Right renal pelvis (tissue), 4 donors: ENCODE data around the gene PCSK9. TPM values are rescaled to one million over a fixed set of nuclear protein-coding genes. Genes with fewer than 3 reads are reported as not detected.
A peak's percentile ranks its signal among the peaks of the same experiment; 100 is the strongest.

Source experiments
- DNase-seq, 4 donors: peaks; one replicate each; pipeline ENCODE4 v3.0.0-alpha.2; 2013; ENCODE audit warnings: low read depth in 4 of 4, low spot score in 3 of 4, missing footprints in 1 of 4
- polyA plus RNA-seq, 4 donors: library from polyadenylated mRNA; unstranded; fragments of 120-200 nt; gene quantifications; one replicate each; pipeline ENCODE4 v1.2.1, GENCODE V29; 2013; ENCODE audit not compliant: insufficient read length in 4 of 4

PCSK9 gene
- 1 to 10 TPM; 1.4 to 2.3 (median 1.7) TPM for polyA plus RNA-seq

DNA sequence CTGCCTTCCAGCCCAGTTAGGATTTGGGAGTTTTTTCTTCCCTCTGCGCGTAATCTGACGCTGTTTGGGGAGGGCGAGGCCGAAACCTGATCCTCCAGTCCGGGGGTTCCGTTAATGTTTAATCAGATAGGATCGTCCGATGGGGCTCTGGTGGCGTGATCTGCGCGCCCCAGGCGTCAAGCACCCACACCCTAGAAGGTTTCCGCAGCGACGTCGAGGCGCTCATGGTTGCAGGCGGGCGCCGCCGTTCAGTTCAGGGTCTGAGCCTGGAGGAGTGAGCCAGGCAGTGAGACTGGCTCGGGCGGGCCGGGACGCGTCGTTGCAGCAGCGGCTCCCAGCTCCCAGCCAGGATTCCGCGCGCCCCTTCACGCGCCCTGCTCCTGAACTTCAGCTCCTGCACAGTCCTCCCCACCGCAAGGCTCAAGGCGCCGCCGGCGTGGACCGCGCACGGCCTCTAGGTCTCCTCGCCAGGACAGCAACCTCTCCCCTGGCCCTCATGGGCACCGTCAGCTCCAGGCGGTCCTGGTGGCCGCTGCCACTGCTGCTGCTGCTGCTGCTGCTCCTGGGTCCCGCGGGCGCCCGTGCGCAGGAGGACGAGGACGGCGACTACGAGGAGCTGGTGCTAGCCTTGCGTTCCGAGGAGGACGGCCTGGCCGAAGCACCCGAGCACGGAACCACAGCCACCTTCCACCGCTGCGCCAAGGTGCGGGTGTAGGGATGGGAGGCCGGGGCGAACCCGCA lies at the start of gene PCSK9:
Gene PCSK9, plus strand, starts transcription at position 207 of the 741 bp plus-strand sequence. Its CDS starts 290 bp downstream, at position 497.
- DNase-seq, result peak in 2 of 4 donors; percentile 28 to 49

DNA sequence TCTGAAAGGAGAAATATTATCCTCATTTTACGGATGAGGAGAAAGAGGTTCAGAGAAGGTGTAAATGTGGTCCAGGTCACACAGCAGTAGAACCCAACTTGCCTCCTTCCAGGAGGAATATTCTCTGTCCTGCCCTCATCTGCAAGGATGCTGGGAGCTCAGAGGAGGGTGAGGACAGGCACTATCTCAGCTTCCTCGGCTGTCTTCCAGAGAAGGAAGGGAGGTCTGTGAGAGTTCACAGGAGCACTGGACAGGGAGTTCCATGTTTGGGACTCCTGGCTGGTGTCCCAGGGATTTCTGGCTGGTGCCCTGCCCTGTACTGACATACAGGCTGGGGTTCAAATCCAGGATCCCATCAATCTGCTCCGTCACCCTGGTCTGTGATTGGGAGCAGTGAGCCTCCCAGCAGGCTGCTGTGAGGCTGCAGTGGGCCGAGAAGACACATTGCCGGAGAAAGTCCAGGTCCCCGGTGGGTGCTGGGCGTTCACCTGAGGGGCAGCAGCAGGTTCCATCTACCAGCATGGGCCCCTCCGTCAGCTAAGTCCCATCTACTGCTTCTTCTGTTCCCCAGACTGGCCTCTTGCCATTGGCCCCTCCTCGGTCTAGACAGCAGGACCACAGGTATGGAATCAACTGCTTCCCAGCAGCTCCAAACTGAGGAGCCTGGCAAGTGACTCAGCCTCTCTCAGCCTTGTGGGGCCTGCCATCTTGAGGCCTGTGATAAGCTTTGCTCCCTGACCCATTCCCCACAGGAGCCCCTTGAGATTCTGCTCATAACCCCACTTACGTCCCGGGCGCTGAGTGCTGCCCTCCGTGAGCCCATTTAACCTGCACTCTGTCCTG lies 49.2 kb upstream of the PCSK9 start:
- DNase-seq, result no peak

DNA sequence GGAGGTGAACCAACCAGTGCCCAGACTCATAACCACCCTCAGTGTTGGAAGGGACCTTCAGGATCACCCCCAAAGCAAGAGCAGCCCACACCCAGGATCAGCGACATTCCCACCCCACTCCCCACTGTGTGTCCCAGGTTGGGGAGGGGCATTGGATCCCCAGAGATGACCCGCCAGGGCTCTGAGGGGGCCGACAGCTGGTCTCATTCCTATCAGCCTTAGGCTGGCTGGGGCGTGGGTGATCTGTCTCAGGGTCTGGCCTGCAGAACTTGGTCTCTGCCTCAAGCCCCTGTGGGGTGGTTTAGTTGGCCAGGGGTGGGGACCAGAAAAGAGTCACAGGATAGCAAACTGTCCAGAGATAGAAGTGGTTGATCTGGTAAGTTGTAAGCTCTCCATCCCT lies 48.4 kb upstream of the PCSK9 start:
- DNase-seq, result no peak

DNA sequence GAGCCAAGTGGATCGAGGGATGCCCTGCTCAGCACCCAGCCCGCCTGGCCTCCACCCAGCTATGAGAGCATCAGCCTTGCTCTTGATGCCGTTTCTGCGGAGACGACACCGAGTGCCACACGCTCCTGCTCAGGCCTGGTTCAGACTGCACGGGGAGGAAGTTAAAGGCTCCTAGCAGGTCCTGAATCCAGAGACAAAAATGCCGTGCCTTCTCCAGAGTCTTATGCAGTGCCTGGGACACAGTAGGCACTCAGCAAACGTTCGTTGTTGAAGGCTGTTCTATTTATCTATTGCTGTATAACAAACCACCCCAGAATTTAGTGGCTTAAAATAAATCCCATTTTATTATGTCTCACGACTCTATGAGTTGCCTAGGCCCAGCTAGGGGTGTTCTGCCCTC lies 47.4 kb upstream of the PCSK9 start:
- no peak for DNase-seq

DNA sequence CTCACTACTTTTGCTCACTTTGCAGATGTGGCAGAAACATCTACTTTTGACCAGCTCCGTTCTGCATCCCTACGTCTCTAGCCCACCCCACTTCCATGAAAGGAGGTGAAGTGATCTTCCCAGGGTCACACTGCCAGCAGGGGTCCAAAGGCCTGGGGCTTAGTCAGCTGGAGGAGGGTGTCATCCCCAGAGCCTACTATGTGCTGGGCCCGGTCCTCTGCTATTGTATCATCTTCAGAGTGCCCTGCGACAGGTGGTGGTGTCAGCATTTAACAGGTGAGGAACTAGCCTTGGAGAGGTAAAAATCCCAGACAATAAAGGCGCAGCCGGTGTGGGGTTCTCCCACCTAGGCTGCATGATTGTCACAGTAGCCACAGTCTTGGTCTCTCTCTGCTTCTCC lies 46.2 kb upstream of the PCSK9 start:
- no peak for DNase-seq

DNA sequence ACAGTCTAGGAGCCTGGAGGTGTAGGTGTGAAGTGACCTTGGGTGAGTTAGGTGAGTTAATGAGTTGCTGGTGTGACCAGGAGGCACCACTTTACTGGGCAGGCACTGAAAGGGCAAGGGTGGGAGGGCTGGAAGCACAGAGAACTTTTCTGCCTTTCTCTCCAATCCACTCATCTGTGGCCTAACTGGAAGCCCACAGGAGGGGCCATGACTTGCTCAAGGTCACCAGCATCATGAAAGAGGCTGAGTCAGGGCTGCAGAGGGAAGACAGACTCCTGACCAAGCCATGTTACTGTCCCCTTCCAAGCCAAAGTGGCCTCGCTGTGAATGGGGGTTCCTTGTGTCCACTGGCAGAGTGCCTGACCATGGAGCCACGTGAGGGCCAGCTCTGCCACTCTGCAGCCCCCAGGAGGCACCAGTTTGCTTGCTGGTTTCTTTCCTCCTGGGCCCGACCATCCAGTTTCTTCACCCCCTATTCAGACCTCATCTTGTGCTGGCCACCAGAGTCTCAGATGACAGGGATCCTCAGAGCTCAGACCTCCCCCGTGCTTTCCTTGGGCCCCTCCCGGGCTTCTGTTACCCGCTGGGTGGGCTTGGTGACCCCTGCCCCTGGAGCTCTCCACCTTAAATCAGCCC lies 44.9 kb upstream of the PCSK9 start:
- DNase-seq, result no peak

DNA sequence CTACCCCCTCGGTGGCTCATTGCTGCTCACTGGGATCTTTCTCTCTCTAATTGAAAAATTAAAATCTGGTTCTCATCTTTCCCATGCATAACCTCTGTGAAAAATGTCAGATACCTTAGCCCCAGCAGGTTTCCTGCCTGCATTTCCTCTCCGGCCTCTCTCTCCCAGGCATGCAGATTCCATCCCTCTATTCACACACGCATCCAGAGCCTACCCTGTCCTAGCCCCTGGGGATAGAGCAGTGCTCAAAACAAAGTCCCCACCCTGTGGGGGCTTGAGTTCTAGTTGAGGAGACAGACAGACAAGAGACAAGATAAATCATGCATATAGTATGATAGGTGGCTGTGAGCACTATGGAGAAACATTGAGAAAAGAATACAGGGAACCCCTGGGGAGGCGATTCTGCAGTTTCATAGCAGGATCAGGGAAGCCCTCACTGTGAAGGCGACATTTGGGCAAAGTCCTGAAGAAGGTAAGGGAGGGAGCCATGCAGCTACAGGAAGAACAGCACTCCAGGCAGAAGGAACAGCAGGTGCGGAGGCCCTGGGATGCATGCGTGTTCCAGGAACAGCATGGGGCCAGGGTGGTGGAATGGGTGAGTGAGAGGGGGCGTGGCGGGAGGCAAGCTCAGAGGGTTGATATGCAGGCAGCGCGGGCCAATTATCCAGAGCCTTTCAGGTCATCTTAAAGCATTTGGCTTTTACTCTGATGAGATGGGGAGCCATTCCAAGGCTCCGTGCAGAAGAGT lies 44.2 kb upstream of the PCSK9 start:
- DNase-seq, result no peak

DNA sequence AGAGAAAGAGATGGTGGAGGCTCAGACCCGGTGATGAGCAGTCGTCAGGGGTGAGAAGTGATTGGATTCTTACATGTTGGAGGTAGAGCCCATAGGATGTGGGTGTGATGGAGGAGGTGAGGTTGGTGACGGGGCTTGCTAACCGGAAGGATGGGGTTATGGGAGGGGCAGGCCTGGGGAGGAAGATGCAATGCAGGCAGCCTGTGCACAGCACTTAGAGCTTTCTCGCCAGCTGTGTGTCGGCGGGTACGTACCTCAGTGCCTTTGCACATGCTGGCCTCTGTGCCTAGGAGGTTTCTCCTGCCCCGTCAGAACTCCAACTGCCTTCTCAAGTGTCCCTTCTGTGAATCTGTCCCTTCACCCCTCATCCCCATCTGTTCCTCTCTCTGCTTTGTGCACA lies 43.5 kb upstream of the PCSK9 start:
- DNase-seq, result no peak

DNA sequence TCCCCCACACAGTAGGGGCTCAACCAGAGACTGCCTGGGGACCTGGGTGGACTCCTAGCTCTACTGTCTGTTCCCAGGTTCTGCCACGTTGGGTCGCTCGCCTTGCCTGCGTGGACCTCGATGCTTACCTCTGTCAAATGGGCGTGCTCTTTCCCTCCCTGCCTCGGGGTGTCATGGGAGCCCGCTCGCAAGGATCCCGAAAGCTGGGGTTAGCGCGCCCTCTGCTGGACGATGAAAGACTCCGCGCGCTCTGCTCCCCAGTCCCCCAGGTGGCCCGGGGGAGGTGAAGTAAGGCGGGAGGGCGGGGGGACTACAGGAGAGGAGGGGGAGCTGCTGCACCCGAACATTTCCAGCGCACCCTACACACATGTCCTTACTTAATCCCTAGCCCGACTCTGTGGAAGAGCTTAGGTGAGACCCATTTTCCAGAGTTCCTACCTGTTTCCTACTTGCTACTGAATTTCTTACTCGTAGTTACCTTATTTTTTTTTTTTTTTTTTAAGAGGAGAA lies 42.9 kb upstream of the PCSK9 start:
- DNase-seq, result peak in 2 of 4 donors; percentile 43 to 46

DNA sequence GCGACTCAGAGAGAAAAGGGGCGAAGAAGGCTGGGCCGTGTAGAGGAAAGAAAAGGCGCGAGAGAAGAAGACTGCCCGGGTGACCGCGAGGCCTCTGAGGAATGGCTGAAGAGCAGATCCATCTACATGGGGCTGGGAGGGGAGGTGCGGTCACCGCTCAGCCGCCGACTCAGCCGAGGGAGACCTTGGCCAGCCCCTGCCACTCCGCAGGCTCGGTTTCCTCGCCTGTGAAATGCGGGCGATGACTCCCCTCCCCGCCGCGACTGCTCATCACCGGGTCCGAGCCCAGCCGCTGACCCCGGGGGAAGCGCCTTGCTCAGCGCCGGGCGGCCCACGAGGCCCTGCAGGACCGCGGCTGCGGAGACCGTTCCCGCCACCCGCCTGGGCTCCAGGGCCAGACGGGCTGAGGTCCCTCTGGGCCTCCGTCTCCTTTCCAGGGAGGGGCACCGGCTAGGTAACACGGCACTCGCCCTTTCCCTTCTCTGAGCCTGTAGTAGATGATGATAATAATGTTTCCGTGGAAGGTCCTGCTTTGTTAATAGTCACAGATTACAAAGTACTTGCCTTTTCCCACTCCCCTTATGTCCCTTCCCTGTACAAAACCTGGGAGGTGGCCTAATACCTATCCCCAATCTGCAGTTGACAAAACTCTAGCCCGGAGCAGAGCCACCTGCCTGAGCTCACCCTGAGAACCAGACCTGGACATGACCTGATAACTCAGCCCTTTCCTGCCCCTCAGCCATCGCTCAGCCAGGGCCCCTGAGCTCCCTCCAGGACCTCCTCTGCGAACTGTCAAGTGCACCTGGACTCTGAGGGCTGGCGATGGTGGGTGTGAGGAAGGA lies 42.3 kb upstream of the PCSK9 start:
- no peak for DNase-seq

DNA sequence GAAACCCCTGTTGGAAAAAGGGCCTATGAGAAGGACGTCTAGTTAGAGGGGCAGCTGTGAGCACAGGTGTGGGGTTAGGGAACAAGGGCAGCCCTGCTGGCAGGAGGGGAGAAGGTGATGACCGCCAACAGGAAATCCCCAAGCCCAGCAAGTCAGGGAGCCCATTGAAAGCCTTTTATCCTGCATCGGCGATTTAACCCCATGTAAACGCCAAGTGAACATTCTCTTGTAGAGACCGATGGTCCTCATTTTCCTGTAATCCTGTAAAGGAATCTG lies 41.7 kb upstream of the PCSK9 start:
- DNase-seq, result no peak

DNA sequence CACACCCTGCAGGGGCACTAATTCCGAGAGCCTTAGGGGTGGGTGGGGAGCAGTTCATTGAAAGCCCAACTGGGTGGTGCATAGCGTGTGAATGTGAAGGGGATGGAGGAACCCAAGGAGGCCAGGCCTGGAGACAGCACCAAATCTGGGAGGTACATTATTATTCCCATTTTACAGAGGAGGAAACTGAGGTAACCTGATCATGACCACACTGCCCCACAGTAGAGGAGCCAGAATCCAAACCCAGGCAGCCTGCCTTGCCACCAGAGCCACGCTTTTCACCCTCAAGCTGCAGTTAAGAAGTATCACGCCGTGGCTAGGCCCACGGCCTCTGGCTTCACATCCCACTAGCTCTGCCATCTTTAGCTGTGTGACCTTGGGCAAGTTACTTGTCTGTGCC lies 41.2 kb upstream of the PCSK9 start:
- DNase-seq, result no peak

DNA sequence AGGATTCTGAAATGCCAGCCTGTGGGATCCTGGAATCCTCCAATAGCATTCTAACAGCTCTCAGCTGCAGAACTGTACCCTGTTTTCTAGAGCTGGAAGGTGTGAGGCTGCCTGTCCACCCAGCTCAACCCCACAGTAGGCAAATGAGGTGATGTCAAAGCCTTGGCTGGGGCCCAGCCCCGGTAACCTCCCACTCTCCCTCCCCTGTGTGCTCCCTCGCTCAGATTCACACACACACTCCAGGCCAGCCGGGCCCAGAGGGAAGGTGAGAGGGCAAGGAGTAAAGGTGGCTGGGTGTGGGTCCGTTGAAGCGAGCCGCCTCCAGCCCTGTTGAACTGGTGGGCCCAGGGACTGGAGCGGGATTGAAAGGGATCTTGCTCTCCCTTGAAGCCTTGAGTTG lies 40.7 kb upstream of the PCSK9 start, which contains the start of gene BSND:
Gene BSND, plus strand, starts transcription at position 257 of the 400 bp plus-strand sequence. CDS start 254 bp downstream, outside the sequence.
- DNase-seq, result no peak

DNA sequence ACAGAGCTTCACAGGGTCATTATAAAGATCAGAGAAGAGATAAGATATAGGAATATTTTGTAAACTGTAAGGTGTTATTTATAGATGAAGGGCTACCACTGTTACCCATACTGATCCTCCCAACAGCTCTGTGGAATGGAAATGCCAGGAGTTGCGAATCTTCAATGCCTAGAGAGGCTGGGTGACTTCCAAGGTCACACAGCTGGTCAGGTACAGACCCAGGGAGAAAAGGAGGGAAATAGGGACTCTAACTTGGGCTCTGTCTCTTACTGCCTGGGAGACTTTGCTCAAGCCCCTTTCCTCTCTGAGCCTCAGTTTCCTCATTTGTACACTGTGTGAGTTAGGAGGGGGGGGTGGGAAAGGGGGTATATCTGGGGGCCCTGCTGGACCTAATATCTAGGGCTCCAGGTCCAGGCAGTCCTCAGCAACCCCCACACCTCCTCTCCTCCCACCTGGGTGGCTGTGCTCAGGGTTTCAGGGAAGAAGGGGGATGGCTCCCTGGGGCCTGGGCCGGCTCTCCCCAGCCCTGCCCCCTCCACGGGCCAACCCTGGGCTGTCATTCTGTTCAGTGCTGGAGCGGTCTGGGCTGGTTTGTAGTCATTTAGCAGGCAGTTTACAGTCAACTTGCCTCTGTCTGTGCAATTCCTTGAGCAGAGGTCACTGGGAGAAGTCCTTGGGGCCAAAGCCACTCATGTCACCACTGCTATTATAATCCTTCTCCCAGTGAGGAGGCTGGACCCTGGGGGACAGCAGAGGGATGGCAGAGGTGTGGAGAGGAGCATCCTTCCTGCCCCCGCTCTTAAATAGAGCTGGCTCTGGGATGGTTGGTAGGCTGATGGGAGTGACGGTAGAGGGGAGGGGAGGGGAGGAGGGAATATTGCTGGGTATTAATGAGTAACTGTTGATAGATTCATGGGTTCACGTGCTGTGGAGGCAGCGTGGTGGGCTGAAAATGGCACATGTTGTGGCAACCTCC lies 39.0 kb upstream of the PCSK9 start:
- DNase-seq, result no peak

DNA sequence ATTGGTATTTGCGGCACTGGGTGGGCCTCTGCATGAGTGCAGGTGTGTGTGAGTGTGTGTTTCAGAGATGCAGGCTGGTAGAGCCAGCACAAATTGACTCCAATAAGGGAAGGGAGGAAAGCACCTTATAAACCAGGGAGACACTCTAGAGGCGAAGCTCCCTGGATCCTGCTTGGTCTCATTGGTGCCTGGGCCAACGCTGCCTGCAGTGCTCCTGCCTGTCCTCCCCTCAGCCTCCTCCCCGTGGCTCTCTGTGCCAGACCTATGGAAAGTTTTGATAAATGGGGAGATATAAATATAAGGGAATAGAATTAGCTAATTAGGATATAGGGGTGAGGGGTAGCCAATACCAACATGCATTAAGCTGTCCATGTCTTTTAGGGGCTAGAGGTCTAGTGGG lies 38.0 kb upstream of the PCSK9 start:
- no peak for DNase-seq

DNA sequence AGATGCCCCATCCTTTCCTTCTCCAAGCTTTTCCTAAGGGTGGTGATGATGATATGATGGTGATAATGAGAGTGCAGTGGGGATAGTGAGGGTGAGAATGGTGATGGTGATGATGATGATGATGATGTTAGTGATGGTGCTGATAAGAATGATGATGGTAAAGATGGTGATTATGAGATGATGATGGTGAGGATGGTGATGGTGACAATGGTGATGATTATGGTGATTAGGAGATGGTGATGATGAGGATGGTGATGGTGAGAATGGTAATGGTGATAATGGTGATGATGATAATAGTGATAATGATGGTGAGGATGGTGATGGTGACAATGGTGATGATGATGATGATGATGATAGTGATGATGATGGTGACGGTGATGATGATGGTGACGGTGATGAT lies 36.7 kb upstream of the PCSK9 start:
- no peak for DNase-seq

DNA sequence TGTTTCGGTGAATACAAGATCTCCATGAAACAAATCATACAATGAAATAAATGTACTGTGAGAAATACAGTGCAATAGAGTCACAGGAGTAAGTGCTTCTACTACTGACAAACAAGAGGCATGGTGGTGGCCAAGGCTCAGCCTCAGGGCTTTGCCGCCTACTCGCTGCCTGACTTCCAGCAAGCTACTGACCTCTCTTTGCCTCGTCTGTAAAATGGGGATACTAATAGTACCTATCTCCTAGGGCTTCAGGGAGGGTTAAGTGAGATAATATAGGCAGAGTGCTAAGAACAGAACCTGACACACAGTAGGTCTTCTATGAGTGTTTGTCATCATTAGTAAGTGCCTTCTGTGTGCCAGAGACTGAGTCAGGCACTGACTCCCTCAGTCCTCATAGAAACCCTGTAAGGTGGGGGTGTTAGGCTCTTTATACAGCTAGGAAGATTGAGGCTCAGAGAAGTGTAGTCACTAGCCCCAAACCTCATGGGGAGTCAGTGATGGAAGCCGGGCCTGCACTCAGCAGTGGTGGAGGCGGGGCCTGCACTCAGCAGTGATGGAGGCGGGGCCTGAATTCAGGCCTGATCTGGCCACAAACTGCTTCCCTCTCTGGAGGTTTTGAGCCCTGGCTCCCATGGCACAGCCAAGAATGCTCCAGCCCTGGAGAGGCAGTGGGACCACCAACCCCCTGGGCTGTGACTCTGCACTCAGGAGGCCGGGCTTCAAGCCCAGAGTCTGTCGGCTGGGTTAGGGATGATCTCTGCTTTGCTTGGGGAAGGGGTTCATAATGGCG lies 33.8 kb upstream of the PCSK9 start:
- no peak for DNase-seq

DNA sequence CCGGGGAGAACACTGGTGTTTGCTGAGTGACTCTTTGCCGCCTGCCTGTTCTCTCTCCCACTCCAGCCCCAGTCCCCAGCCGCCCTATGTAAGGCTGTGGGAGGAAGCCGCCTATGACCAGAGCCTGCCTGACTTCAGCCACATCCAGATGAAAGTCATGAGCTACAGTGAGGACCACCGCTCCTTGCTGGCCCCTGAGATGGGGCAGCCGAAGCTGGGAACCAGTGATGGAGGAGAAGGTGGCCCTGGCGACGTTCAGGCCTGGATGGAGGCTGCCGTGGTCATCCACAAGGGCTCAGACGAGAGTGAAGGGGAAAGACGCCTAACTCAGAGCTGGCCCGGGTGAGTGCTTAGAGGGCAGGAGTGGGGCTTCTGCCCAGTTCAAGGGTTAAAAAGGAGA lies 32.4 kb upstream of the PCSK9 start:
- DNase-seq, result no peak
